Stimulated activated CD4-positive, alpha-beta T cell treated with anti-CD3 and anti-CD28 coated beads, Interleukin-15, amount 100 ng/mL, for 24 hours (primary cell): ENCODE data around the gene RUNX2.

Experiments used
- DNase-seq: peaks from one replicate; pipeline ENCODE4 v3.0.0-alpha.2; 2020

The RUNX2 gene

GRCh38 chr6:45351667-45352066 lies 23.5 kb downstream of the RUNX2 start:
- DNase-seq = no peak

DNA sequence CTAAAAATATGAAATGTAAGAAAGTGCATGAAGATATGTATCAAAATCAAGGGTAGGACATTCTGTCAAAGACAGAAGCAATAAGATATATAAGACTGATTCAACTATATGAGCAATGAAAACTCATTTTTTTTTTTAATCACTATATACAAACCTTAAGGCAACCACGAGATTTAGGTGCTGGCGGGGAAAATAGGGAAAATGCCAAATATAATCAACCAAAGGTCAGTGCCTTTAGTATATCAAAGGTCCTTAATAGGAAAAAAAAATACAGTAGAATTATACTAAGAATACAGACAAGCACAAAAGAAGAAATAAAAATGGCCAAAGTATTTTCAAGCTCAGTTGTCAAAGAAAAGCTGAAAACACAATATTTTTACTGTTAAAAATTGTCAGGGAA lies 25.5 kb downstream of the RUNX2 start:
- no peak for DNase-seq

- no peak for DNase-seq
These were observed 36.3 kb downstream of the RUNX2 start for GRCh38 chr6:45364466-45364865.

DNA sequence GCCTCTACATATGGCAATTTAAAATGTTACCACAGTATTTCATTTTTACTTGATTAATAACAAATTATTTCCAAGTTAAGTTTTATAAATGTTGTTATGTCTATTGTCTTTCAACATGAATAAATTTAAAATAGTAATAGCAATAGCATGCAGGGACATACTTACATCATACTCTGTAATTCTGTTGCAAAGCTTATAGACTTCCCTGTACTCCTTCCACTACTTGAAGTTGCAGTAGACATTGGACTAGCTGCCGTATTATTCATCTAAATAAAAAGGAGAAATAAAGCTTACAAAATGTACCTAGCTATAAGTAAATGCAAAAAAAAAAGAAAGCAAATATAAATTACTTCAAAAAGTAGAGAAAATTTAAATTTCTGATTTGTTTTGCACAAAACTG lies 36.9 kb downstream of the RUNX2 start:
- no peak for DNase-seq

GRCh38 chr6:45366534-45366933 lies 38.4 kb downstream of the RUNX2 start:
- DNase-seq = no peak

DNA sequence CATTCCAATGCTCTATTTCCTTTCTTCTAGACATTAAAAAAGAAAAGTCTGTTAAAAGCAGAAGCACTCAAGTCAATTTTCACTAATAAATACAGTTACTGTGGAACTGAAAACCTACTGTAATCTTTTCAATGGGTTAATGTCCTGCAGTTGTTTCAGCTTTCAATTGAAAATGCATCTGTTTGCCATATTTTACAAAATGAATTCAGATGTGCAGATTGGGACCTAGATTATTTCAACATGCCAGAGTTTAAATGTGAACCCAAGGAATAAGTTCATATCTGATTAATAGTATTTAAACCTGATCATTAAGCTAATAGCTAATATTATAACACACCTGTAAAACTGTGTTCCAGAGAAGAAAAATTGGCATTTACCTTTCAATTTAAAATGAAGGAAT lies 39.9 kb downstream of the RUNX2 start:
- DNase-seq = no peak

DNA sequence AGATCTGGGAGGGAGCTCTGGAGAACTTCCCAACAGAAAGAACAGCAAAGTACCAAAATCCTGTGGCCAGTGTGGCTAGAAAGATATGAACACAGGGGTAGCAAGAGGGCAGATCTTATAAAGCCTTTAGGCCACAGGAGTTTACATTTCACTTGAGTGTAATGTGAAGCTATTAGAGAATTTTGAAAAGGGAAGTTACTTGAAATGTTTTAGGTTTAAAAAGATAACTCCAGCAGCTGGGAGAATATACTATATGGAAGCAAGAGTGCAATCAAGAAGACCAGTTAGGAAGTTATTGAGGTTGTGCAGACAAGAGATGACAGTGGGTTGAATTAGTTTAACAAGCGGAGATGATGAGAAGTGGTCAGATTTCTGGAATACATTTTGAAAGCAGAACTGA lies 41.7 kb downstream of the RUNX2 start:
- DNase-seq = no peak

- no peak for DNase-seq
These were observed 43.9 kb downstream of the RUNX2 start for GRCh38 chr6:45371924-45372573.

DNA sequence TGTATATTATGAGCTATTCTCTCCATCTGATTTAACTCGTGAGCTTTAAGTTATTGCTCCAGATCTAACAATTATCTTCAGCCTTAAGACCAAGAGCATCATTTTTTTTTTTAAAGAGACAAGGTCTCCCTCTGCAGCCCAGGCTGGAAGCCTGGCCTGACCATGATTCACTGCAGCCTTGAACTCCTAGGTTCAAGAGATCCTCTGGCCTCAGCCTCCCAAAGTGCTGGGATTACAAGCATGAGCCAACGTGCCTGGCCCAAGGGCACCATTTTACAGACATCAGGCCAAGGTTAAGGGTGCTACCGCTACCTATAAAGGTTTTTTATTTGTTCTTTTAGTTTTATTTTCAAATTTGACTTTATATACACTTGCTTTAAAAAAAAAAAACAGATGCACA lies 47.3 kb downstream of the RUNX2 start:
- no peak for DNase-seq

- no peak for DNase-seq
These were observed 48.3 kb downstream of the RUNX2 start for GRCh38 chr6:45376310-45377042.

DNA sequence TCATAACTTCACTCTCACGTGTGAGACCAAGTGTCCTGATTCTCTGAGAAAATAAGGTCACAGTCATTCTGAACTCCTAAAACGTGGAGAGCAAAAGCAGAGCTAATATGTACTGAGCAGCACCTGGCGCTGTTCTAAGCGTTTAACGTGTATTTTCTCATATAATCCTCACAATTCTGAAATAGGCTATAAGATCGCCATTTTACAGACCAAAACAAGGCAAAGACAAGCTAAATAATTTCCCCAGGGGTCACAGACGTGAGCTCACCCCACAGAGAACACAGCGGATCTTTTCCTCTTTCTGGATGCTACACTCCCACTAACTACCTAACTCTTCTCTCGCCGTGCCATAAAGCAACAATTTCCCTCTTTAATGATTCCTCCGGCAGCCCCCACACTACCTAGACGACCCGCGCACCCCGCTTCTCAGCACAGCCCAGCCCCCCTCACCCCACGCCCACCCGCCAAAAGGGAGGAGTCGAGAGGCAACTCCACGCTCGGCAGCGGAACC lies 49.0 kb downstream of the RUNX2 start:
- DNase-seq = no peak

- DNase-seq = peak; percentile 97
These were observed 49.6 kb downstream of the RUNX2 start, which contains the start of gene SUPT3H for GRCh38 chr6:45377554-45378333. Gene SUPT3H (minus strand): TSS chr6:45377934.

DNA sequence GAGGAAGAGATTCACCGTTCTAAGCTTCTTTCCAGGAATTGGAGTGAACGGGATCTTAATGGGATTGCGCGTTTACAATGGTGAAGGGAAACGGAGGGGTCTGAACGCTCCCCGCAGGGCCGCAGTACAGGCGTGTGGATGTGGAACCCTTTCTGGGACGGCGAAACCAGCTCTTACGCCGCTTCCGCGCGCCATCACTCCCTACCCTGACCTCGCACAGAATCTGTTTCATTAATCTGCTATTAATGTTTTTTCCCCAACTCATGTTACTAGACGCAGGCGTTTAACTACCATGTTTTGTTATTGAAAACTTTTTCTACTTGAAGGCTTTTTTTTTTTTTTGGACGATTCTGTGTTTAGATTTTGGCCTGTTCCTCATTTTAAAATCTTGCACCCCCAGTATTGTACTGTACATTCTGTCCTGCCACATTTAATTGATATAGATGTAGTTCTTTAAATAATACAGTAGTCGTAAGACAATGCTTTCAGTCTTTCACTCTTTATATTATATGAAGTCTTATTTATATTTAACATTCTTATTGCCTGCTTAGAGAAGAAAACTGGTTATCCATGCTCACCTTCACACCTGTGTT lies 50.3 kb downstream of the RUNX2 start:
- no peak for DNase-seq

- no peak for DNase-seq
These were observed 54.3 kb downstream of the RUNX2 start for GRCh38 chr6:45382391-45382790.

- no peak for DNase-seq
These were observed 58.4 kb downstream of the RUNX2 start for GRCh38 chr6:45386501-45386900.

GRCh38 chr6:45387236-45387635 lies 59.1 kb downstream of the RUNX2 start:
- no peak for DNase-seq

- DNase-seq = no peak
These were observed 60.2 kb downstream of the RUNX2 start for GRCh38 chr6:45388328-45388727.

DNA sequence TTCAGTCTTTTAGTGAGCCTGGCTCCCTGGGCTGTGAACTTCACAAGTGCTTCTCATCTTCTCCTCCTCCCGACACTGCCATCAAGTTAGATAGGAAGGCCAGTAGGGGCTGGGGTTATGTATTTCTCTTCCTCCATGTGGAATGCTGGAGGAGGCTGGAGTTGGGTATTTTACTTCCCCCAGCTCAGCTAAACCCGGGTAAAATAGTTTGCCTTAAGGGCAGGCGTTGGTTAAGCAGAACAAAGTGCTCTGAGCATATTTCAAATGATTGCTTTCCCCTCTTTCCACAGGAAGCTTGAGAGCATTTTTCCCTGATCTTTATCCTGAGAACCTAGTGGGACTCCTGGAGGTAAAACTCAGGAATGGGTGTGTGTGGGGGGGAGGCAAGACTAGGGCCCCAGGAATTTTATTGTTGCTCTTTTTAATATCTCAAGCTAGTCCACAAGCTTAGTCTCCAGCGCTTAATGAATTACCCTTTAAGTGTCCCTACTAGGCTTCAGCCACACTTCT lies 66.5 kb downstream of the RUNX2 start:
- no peak for DNase-seq

DNA sequence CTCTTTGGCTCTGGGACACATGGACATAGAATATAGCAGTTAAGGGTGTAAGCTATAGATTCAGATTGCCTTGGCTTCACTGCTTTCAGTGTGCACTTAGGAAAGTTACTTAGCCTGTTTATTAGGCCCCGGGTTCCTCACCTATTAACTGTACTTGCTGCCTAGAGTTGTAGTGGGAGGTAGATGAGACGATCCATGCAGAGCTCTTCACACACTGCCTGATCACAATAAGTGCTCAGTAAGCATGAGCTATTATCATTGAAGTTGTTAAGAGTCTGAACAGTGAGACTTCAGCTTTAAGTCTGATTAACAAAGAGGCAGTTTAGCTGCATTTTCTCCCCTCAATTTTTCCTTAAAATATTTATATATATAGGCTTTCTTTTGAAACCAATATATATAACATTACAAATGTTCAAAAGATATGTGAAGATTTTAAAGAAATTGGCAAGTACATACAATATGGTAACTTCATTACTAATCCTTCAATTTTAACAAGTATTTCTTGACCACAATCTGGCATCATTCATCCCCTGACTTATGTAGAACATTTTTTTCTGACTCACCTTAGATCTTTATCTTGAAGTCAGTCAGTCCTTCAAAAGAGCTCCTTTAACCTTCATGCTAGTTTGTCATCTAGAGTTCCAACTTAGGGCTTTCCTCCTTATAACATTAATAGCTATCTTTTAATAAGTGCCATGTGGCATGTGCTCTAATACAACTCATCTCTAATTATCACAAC lies 70.1 kb downstream of the RUNX2 start:
- no peak for DNase-seq

DNA sequence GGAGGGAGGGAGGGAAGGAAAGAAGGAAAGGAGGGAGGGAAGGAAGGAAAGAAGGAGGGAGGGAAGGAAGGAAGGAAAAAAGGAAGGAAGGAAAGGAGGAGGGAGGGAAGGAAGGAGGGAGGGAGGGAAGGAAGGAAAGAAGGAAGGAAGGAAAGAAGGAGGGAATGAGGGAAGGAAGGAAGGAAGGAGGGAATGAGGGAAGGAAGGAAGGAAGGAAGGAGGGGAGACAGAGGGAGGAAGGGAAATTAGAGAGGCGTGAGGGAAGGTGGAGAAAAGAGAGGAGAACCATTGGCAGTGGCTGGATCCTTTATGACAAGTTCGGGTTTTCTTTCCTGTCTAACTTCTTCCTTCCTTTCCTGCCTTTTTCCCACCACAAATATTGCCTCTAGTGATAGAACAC lies 71.9 kb downstream of the RUNX2 start:
- DNase-seq = no peak

GRCh38 chr6:45411959-45412358 lies 83.8 kb downstream of the RUNX2 start:
- no peak for DNase-seq

DNA sequence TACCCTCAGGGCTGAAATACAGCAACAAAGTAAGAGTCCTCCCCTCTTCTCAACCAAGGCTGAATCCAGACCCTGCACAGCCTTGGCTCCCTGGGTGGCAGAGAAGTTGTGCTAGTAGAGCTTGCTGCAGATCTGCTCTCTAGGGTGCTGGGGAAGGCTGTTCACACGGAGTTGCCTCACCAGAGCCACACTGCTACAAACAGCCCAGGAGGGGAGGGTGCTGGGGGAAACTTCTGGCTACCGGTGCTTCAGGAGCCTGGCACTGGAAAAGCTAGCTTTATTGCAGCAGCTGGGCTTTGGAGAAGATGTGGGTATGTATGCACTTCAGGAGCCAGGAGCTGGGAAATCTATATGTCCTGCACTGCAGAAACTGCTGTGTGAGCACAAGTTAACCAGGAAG lies 87.2 kb downstream of the RUNX2 start:
- DNase-seq = peak; percentile 11
